ENCODE measurements around the gene FFAR1.
"Not testable (repeated sequence)": the region's sequence is repeated elsewhere in the genome, so short reads cannot be mapped to it uniquely, and the experiment has no call there.

Gene FFAR1

DNA sequence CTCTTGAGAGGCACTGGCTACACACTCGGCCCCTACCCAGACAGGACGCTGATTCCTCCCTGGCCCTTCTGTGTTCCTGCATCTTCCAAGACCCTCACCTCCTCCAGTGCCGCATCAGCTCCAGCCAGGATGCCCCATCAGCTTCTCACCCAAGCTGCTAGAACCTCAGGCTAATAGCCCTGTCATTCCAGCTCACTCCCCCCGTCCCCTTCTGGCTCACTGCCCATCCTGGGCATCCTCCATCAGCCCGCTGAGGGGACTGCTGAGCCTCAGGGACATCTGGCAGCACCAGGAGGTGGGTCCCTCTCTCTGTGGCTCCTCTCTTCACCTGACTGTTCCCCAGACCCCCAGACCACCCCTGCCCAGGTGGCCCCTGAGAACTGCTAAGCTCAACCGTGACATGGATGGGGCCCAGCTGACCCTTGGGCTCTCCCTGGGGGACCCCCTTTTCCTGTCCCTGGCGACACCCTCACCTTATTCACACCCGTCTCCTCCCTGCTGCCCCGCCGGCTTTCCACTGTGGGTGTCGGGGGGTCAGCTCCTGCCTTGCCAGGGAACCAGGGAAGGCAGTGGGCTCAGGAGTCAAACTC lies 15.4 kb downstream of the FFAR1 start:
- no peak for DNase-seq

DNA sequence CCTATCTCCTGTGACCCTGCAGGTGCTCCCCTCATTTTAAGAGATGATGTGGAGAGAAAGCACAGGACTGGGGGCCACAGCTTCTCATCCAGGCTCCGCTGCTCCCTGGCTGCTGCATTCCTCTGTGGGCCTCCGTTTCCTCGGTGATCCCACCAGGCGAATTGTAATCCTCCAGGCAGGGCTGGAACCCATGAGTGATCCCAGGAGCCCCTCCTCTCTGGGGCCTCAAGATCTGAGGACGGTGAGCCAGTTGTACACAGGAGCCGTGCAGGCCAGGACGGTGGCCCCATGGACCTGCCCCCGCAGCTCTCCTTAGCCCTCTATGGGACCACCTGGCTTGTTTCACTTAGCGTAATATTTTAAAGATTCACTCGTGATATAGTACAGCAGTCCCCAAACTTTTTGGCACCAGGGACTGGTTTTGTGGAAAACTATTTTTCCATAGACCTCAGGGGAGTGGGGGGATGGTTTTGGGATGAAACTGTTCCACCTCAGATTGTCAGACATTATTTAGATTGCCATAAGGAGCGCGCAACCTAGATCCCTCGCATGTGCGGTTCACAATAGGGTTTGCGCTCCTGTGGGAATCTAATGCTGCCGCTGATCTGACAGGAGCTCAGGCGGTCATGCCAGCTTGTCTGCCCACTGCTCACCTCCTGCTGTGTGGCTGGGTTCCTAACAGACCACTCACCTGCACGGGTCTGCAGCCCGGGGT lies 16.2 kb downstream of the FFAR1 start:
- DNase-seq = no peak

DNA sequence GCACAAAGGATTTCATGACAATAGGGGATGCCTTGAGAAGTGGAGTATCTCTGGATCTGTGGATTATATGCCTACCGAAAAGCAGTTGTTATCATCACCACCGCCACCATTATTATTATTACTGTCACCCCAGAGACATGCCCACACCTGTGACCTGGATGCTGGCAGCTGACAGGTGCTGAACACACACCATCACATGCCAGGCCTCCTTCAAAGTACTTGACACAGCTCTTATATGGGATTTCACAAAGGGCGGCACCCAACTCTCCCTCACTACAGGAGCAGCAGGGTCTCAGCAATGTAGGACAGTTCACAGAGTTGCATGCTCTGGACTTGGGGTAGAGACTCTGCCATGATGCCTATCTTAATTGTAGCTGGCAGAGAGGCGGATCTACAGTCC lies 17.6 kb downstream of the FFAR1 start:
- no peak for DNase-seq

DNA sequence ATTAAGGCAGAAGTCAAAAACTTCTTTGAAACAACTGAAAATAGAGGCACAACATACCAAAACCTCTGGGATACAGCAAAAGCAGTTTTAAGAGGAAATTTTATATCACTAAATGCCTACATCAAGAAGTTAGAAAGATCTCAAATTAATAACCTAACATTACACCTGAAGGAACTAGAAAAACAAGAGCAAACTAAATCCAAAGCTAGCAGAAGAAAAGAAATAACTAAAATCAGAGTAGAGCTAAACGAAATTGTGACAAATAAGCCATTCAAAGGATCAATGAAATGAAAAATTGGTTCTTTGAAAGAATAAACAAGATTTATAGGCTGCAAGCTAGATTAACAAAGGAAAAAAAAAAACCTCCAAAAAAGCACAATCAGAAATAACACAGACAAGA lies 20.7 kb downstream of the FFAR1 start:
- DNase-seq = no peak

DNA sequence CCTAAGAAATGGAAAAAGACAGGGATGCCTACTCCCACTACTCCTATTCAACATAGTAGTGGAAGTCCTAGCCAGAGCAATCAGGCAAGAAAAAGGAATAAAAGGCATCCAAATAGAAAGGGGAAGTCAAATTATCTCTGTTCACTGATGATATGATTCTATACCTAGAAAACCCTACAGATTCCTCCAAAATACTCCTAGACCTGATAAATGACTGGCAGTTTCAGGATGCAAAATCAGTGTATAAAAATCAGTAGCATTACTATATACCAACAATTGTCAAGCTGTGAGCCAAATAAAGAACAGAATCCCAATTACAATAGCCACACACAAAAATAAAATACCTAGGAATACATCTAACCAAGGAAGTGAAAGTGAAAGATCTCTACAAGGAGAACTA lies 21.8 kb downstream of the FFAR1 start:
- no peak for DNase-seq

DNA sequence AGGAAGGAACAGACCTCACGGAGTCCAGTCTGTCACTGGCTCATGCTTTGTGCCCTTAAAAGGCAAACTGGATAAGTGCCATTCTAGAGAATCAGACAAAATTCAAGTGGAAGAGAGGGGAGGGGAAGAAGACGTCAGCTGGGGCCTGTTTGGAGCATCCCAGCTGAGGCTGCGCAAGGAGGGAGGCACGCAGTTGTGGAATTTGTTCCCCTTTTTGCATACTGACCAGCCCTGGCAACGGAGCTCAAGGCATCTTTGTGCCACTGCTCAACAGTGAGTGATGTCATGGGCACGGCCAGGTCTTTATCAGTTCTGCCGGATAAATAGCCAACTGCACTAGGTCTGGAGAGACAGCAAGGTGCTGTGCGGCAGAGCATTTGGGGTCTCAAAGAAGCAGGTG lies 23.0 kb downstream of the FFAR1 start, which contains the start of gene GPR42:
Gene GPR42 (plus strand): TSS at position 347 of the 400 bp plus-strand sequence. CDS start 292 bp downstream, outside the sequence.
- DNase-seq = no peak

DNA sequence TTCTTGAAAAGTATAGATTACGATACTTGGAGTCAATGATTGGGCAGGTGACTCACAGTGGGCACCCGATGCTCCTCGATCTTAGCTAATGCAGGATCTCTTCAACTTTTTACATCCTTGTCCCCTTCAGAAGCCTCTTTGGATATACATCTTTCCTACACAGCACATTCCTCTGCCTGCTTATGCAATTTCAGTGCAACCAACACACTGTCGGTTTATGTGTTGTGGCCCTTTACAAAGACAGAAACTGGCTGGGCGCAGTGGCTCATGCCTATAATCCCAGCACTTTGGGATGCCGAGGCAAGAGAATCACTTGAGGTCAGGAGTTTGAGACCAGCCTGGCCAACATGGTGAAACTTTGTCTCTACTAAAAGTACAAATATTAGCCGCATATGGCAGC lies 25.8 kb downstream of the FFAR1 start:
- DNase-seq = no peak

DNA sequence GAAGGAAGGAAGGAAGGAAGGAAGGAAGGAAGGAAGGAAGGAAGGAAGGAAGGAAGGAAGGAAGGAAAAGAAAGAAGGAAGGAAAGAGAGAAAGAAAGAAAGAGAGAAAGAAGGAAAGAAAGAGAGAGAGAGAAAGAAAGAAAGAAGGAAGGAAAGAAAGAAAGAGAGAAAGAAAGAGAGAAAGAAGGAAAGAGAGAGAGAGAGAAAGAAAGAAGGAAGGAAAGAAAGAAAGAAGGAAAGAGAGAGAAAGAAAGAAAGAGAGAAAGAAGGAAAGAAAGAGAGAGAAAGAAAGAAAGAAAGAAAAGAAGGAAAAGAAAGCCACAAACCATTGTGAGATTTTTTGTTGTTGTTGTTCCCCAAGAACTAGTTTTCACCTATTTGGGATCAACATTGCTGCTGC lies 26.3 kb downstream of the FFAR1 start:
- not testable (repeated sequence) for DNase-seq

DNA sequence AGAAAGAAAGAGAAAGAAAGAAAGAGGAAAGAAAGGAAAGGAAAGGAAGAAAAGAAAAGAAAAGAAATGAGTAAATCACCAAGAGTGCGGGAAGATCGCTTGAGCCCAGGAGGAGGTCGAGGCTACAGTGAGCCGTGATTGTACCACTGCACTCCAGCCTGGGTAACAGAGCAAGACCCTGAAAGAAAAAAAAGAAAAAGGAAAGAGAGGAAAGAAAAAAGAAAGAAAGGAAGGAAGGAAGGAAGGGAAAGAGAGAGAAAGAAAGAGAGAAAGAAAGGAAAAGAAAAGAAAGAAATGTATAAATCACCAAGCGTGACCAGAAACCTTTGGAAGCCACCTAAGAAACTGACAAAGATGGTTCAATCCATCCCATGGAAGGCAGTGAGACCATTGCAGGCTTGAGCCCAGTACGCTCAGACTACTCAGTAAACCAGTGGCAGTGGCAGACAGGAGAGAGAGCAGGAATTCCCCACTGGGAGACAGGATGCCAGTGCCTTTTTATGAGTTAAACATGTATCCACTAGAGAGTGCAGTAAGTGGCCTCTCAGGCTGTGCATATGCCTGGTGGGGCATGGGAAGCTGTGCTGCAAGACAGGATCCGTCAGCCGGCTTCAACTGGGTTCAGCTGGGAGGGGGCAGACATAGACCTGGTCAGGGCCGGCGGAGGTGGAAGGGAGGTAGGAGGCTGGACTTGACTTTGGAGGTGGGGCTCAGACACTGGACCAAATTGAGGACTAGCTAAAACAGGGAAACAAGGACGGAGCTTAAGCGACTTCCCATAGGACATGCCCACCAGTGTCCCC lies 28.0 kb downstream of the FFAR1 start:
- DNase-seq = no peak

DNA sequence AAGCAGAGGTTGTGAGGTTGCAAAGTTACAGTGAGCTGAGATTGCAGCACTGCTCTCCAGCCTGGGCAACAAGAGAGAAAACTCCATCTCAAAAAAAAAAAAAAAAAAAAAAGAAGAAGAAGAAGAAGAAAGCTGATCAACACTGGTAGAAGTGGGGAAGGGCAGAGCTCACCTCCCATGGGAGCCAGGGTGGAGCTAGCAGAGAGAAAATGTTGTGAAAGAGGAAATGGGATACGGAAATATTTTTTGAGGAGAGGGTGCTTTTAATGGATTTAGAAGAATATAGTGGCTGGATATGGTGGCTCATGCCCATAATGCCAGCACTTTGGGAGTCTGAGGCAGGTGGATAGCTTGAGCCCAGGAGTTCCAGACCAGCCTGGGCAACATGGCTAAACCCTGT lies 30.0 kb downstream of the FFAR1 start:
- DNase-seq = no peak

DNA sequence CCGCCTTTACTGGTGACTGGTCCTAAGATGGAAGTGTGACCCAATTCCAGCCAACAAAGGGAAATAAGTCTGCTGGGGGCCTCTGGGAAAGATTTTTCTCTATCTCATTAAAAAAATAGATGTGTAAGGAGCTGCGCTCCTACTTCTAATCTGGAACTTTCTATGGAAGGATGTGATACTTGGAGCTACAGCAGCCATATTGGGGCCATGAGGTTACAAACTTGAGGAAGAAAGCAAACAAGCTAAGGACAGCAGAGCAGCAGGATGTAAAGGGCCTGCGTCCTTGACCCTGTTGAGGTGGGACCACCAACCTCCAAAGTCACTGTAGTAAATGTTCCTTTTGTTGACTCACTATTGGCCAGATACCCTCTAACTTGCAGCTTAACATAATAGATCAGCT lies 30.7 kb downstream of the FFAR1 start:
- no peak for DNase-seq

DNA sequence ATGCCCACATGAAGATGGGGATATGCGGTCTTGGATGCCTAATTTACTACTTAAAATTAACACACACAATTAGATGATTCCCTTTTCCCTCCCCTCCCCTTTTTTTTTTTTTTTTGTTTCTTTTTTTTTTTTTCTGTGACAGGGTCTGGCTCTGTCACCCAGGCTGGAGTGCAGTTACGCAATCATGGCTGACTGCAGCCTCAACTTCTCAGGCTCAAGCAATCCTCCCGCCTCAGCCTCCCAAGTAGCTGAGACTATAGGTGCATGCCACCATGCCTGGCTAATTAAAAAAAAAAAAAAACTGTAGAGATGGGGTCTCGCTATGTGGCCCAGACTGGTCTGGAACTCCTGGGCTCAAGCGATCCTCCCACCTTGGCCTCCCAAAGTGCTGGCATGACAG lies 31.8 kb downstream of the FFAR1 start:
- DNase-seq = not testable (repeated sequence)

DNA sequence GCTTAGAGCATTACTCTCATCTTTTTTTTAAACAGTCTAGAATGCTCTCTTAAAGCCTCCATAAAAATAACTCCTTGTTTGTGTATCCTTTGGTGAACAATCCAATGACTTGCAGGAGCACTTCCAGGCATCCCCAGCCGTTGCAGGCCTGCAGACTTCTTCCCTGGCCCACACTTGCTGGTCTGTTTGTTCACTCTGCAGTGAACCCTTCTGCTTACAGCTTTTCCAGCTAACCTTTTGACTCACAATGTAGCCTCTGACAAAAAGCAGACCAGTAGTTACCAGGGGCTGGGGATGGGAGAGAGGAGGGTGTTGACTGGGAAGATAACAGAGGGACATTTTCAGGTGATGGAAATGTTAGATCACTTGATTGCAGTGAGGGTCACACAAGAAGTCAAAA lies 32.3 kb downstream of the FFAR1 start:
- no peak for DNase-seq

DNA sequence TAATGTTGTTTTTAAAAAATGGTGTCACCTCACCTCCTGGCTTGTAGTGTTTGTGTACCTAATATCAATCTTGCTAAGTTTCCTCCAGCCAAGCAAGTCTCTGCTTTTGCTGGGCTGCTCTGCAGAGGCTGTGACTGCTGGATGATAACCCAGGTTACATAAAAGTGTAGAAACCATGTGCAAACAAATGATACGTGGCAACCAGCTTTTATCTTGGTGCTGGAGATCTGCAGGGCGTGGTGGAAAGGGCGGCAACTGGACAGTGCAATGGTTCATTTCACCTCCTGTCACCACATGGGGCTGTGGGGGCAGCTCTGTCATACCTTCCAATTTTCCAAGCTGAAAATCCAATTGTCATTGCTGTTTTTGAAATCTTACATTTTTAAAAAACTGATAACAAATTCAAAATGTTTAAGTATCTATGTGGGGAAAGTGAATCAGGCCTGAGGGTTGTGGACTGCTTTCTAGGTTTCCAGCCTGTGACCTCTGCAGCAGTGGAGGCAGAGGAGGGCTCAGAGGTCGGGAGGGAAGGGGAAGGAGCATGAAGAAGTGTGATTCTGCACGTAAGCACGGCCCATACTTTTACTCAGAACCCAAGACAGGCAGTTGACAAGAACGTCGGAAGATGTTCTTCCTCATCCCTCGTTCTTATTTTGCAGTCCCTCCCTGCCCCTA lies 32.9 kb downstream of the FFAR1 start:
- DNase-seq = no peak

DNA sequence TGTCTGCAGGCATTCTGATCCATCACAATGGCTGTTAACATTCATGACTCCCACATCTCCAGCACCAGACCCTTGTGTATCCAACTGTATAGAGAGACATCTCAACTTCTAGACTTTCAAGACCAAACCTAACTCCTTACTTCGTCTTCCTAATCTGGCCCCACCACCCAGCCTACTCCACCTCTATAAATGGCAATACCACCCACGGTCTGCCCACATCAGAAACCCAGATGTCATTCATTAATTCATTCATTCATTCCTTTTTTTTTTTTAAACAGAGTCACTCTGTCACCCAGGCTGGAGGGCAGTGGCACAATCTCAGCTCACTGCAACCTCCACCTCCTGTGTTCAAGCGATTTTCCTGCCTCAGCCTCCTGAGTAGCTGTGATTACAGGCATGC lies 33.6 kb downstream of the FFAR1 start:
- no peak for DNase-seq

DNA sequence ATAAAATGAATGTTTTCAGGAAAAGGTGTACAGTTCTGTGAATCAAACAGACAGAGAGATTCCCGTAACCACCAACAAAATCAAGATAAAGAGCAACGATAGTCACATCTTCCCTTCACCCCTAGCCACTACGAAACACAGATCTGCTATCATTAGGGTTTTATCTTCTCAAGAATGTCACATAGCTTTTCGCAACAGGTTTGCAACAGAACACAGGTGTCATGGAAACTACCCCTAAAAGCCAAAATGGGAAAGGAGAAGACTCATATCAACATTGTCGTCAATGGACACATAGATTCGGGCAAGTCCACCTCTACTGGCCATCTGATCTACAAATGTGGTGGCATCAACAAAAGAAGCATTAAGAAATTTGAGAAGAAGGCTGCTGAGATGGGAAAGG lies 34.2 kb downstream of the FFAR1 start:
- DNase-seq = no peak

DNA sequence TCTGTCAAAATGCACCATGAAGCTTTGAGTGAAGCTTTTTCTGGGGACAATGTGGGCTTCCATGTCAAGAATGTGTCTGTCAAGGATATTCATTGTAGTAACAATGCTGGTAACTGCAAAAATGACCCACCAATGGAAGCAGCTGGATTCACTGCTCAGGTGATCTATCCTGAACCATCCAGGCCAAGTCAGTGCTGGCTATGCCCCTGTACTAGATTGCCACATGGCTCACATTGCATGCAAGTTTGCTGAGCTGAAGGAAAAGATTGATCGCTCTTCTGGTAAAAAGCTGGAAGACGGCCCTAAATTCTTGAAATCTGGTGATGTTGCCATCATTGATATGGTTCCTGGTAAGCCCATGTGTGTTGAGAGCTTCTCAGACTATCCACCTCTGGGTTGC lies 35.8 kb downstream of the FFAR1 start:
- no peak for DNase-seq

DNA sequence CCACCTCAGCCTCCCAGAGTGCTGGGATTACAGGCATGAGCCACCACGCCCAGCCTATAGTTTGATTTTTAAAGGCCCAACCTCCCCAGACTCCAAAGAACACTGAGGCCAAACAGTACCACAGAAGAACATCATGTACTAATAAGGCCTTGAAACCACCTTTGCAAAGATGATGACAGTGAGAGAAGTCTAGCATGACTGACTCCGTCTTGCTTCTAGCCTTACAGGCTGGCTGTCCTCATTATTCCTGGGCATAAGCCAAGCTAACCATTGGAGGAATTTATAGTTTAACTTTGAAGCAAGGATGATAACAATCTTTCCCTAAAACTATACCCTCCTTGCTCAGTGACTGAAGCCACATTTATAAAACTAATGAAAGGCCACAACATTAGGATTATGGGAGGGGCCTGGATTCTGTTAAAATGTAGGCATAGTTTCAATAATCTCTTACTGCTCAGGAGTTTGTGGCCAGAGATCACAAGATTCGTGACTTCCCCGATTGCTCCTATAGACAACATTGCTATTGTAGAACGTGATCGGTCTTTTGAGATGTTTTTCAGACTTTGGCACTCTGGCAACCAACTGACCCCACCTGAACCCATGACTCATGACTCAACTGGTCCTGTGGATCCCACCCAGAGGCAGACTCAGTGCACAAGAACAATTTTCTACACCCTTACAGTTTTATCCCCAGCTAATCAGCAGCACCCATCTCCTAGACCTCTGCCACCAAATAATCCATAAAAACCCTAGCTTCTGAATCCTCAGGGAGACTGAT lies 40.8 kb downstream of the FFAR1 start:
- DNase-seq = no peak

DNA sequence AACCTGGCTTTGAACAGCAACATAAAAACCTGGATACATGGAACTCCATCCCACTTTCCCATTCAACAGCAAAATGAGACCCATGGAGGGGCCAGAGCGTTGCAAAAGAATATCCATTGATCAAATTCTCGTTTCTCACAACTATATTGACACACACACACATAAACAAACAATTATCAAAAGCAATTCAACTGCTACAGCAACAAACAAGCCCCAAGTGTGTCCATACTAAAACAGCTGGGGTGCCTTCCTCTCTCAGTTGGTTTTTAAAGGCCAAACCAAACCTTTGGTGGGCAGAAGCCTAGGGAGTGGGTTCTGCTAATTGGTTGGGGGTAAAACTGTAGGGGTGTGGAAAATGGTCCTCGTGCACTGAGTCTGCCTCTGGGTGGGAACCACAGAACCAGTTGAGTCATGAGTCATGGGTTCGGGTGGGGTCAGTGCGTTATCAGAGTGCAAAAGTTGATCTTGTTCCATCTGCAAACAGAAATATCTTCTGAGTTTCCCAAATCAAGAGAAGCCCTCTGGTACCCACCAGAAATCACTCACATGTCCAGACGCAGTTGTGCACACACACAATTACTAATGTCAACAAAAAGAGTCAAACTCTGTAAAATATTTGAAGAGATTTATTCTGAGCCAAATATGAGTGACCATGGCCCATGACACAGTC lies 41.6 kb downstream of the FFAR1 start:
- DNase-seq = no peak

DNA sequence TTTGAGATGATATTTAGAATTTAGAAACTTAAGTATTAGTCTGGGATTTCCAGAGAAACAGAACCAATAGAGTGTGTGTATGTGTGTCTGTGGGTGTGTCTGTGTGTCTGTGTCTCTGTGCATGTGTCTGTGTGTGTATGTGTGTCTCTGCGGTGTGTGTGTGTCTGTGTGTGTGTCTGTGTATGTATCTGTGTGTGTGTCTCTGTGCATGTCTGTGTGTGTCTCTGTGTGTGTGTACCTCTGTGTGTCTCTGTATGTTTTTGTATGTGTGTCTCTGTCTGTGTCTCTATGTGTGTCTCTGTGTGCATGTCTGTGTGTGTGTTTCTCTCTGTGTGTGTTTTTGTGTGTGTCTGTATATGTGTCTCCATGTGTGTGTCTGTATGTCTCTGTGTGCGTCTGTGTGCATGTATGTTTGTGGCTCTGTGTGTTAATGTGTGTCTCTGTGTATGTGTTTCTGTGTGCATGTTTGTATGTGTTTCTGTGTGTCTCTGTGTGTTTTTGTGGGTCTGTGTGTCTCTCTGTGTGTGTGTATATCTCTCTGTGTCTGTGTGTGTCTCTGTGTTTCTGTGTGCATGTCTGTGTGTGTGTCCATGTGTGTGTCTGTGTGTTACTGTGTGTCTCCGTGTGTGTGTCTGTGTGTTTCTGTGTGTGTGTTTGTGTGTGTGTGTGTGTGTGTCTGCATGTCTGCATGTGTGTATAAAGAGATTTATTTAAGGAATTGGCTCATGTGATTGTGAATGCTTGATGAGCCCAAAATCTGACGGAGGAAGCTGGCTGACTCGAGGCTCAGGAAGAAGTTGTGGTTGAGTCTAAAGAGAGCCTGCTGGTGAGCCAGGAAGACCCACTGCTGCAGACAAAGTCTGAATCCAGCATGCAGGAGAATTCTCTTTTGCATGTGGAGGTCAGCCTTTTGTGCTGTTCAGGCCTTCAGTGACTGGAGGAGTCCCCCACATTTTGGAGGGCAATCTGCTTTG lies 45.3 kb downstream of the FFAR1 start:
- DNase-seq = no peak
